SK-N-SH (cell line): Measurements from ENCODE around the gene SH2B2. TPM values are rescaled to one million over a fixed set of nuclear protein-coding genes. Genes with fewer than 3 reads are reported as not detected.

ENCODE experiments used
- CTCF ChIA-PET: fragments of 300-600, 350-600 bp; formaldehyde crosslinking; extraction: SDS; loops from one replicate; lab custom pipeline; 2021; lab: Yijun Ruan, JAX
- POLR2A ChIA-PET: fragments of 350-600 bp; sonication (Branson Sonifier 250); formaldehyde crosslinking; extraction: SDS; loops from one replicate; lab custom pipeline; 2020; ENCODE audit warnings: antibody characterized with exemption, inconsistent platforms; lab: Yijun Ruan, JAX
- DNase-seq: peaks from one replicate; pipeline ENCODE4 v3.0.0; 2012
- H2AFZ ChIP-seq: fragments of 200-600 bp; sonication (generic); 2 replicates; pipeline ENCODE4 v1.8.1; 2016; ENCODE audit warnings: antibody characterized with exemption, mild to moderate bottlenecking, low read depth
- H3F3A ChIP-seq: fragments of 200-600 bp; sonication (generic); replicated peaks from 2 replicates; pipeline ENCODE3; 2016; ENCODE audit warnings: antibody characterized with exemption, mild to moderate bottlenecking; ENCODE audit not compliant: insufficient read depth
- H3K27ac ChIP-seq, 2 experiments: fragments of 200-500 bp in 1 of 2; fragments of 200-600 bp in 1 of 2; sonication (Bioruptor generic) in 1 of 2; sonication (generic), shearing (Covaris generic) in 1 of 2; 2 replicates each; pipeline versions ENCODE4 v1.5.1 to v1.6.1; 2014 to 2016; ENCODE audit warnings: low read depth in 2 of 2, inconsistent platforms in 1 of 2, low read length in 1 of 2, mild to moderate bottlenecking in 1 of 2, mixed read lengths in 1 of 2
- H3K27me3 ChIP-seq: fragments of 200-600 bp; sonication (generic), shearing (Covaris generic); 2 replicates; pipeline ENCODE4 v1.6.1; 2016; ENCODE audit warnings: mixed run types; ENCODE audit not compliant: insufficient read depth
- H3K36me3 ChIP-seq, 2 experiments: fragments of 200-500 bp in 1 of 2; fragments of 200-600 bp in 1 of 2; sonication (Bioruptor generic) in 1 of 2; sonication (generic) in 1 of 2; replicated peaks in 1 of 2; 2 replicates each; pipeline versions ENCODE3 to v1.5.1; 2014 to 2016; ENCODE audit warnings: low read length in 1 of 2, mild to moderate bottlenecking in 1 of 2; ENCODE audit not compliant: insufficient read depth in 2 of 2, control insufficient read depth in 1 of 2
- H3K4me1 ChIP-seq, 2 experiments: fragments of 200-500 bp in 1 of 2; fragments of 200-600 bp in 1 of 2; sonication (Bioruptor generic) in 1 of 2; sonication (generic), shearing (Covaris generic) in 1 of 2; 2 replicates each; pipeline versions ENCODE4 v1.5.1 to v1.6.1; 2014 to 2016; ENCODE audit warnings: low read depth in 1 of 2, low read length in 1 of 2, mixed run types in 1 of 2; ENCODE audit not compliant: insufficient read depth in 2 of 2, control insufficient read depth in 1 of 2
- H3K4me2 ChIP-seq: fragments of 200-600 bp; sonication (generic), shearing (Covaris generic); 2 replicates; pipeline ENCODE4 v1.6.1; 2017; ENCODE audit warnings: mixed run types
- H3K4me3 ChIP-seq, 2 experiments: fragments of 200-500 bp in 1 of 2; fragments of 200-600 bp in 1 of 2; sonication (Bioruptor generic) in 1 of 2; sonication (generic), shearing (Covaris generic) in 1 of 2; 2 replicates each; pipeline versions ENCODE4 v1.5.1 to v1.8.1; 2014 to 2016; ENCODE audit warnings: low read depth in 2 of 2, inconsistent platforms in 1 of 2, low read length in 1 of 2, mild to moderate bottlenecking in 1 of 2, mixed read lengths in 1 of 2, moderate library complexity in 1 of 2
- H3K79me2 ChIP-seq: fragments of 200-600 bp; sonication (generic); 2 replicates; pipeline ENCODE4 v1.8.1; 2017; ENCODE audit warnings: mild to moderate bottlenecking; ENCODE audit not compliant: insufficient read depth
- H3K9ac ChIP-seq: fragments of 200-600 bp; sonication (generic); 2 replicates; pipeline ENCODE4 v1.6.1; 2017; ENCODE audit warnings: mixed run types
- H3K9me2 ChIP-seq: fragments of 200-600 bp; sonication (generic); 2 replicates; pipeline ENCODE4 v1.6.1; 2017; ENCODE audit warnings: mixed run types
- H3K9me3 ChIP-seq: fragments of 200-600 bp; sonication (generic); 2 replicates; pipeline ENCODE4 v1.6.1; 2017; ENCODE audit warnings: mixed run types, mild to moderate bottlenecking, moderate library complexity
- H4K20me1 ChIP-seq: fragments of 200-600 bp; sonication (generic); 2 replicates; pipeline ENCODE4 v1.6.1; 2017; ENCODE audit warnings: mild to moderate bottlenecking, mixed run types; ENCODE audit not compliant: insufficient read depth
- CHD2 ChIP-seq: fragments of 150-350 bp; IDR thresholded peaks from 2 replicates; pipeline ENCODE4 v1.6.1; 2018; ENCODE audit warnings: low read length; ENCODE audit not compliant: partially characterized antibody
- EP300 ChIP-seq, 2 experiments: IDR thresholded peaks; 2 replicates each; pipeline versions ENCODE4 v1.4.0 to v1.6.1; 2012; ENCODE audit warnings: borderline replicate concordance in 1 of 2, low read depth in 1 of 2, low read length in 1 of 2
- FOSL2 ChIP-seq: IDR thresholded peaks from 2 replicates; pipeline ENCODE4 v1.4.0; 2012; ENCODE audit warnings: low read depth, mild to moderate bottlenecking, moderate library complexity, borderline replicate concordance
- FOXJ3 ChIP-seq: sonication (generic); formaldehyde crosslinking; IDR thresholded peaks from 2 replicates; pipeline ENCODE4 v1.5.1; 2020; ENCODE audit warnings: mild to moderate bottlenecking, missing genetic modification reagents
- GABPA ChIP-seq: IDR thresholded peaks from 2 replicates; pipeline ENCODE4 v1.4.0; 2012; ENCODE audit warnings: low read depth, mild to moderate bottlenecking
- GATA2 ChIP-seq: sonication (generic); formaldehyde crosslinking; IDR thresholded peaks from 2 replicates; pipeline ENCODE4 v1.5.0; 2020; ENCODE audit warnings: mild to moderate bottlenecking, missing genetic modification reagents
- JUND ChIP-seq: IDR thresholded peaks from 2 replicates; pipeline ENCODE4 v1.4.0; 2012
- POLR2AphosphoS5 ChIP-seq: IDR thresholded peaks from 2 replicates; pipeline ENCODE4 v1.6.1; 2012; ENCODE audit warnings: low read depth, low read length
- RCOR1 ChIP-seq: fragments of 150-350 bp; IDR thresholded peaks from 2 replicates; pipeline ENCODE4 v1.6.1; 2017; ENCODE audit warnings: antibody characterized with exemption, low read length
- SIN3A ChIP-seq: IDR thresholded peaks from 2 replicates; pipeline ENCODE4 v1.6.1; 2012; ENCODE audit warnings: low read depth, mild to moderate bottlenecking, low read length, moderate library complexity, borderline replicate concordance
- SMC3 ChIP-seq: IDR thresholded peaks from 2 replicates; pipeline ENCODE4 v1.6.1; 2012; ENCODE audit warnings: low read depth, low read length, improper control_type of control experiment
- TAF1 ChIP-seq: IDR thresholded peaks from 2 replicates; pipeline ENCODE4 v1.6.1; 2012; ENCODE audit warnings: low read depth, mild to moderate bottlenecking, low read length, moderate library complexity, borderline replicate concordance
- TEAD4 ChIP-seq: IDR thresholded peaks from 2 replicates; pipeline ENCODE4 v1.4.0; 2012; ENCODE audit warnings: mild to moderate bottlenecking, borderline replicate concordance; ENCODE audit not compliant: insufficient read depth
- YY1 ChIP-seq: IDR thresholded peaks from 2 replicates; pipeline ENCODE4 v1.4.0; 2012; ENCODE audit warnings: low read depth, mild to moderate bottlenecking
- WGBS: methylation state at CpG from one replicate; pipeline ENCODE4 v1.1.6; 2017; ENCODE audit warnings: low lambda C conversion rate; 5-methylcytosine and 5-hydroxymethylcytosine counted together
- polyA plus RNA-seq, 3 experiments: library from polyadenylated mRNA; depleted of rRNA; stranded (reverse); fragments of >200 nt; gene quantifications; 2 replicates each; pipeline ENCODE4 v1.2.3, GENCODE V29; 2012
- TF ChIP-seq, protein P1 (sequence below): IDR thresholded peaks from 2 replicates; pipeline ENCODE4; 2012
- TF ChIP-seq, protein P2 (sequence below): IDR thresholded peaks from 2 replicates; pipeline ENCODE4 v1.4.0; 2012; ENCODE audit warnings: low read depth, borderline replicate concordance

Gene SH2B2
- polyA plus RNA-seq, 1 of the 3 experiments (the other 2 are of a cell fraction), result 4.7 TPM

DNA sequence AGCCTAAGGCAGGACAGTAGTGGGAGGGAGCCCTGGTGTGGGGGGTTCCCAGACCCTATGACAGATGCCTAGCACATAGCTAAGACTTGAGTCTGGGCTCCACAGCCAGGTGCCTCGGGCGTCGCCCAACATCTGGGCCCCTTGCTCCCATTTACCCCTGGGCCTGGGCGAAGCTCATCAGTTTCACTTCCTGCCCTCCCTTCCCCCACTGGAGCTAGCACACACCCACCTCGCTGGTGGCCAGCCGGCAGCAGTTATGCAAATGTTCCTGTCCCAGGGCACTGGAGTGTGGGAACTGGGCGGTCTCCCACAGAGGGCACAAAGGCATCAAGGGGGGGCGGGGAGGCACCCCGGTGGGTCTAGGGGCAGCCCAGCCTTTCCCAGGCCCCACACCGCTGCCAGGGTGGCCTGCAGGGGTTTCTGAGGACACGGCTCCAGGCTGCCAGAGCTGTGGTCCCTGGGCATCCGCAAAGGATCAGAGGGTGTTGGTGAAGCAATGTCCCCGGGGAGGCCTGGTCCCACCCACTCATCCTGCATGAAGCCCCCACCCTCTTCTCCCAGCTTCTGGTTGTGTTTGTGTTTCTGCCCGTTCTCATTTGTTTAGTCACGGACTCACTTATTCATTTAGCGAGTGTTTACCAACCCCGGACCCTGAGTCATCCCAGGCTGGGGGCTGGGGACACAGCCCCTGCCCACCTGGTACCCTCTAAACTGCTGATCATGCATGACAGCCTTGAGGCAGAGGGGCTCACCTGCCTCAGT is 20.4 kb downstream of the SH2B2 start (continued):
- TF ChIP-seq FOSL2, result no peak
- TF ChIP-seq, protein P1, sequence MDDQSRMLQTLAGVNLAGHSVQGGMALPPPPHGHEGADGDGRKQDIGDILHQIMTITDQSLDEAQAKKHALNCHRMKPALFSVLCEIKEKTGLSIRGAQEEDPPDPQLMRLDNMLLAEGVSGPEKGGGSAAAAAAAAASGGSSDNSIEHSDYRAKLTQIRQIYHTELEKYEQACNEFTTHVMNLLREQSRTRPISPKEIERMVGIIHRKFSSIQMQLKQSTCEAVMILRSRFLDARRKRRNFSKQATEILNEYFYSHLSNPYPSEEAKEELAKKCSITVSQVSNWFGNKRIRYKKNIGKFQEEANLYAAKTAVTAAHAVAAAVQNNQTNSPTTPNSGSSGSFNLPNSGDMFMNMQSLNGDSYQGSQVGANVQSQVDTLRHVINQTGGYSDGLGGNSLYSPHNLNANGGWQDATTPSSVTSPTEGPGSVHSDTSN, result no peak

DNA sequence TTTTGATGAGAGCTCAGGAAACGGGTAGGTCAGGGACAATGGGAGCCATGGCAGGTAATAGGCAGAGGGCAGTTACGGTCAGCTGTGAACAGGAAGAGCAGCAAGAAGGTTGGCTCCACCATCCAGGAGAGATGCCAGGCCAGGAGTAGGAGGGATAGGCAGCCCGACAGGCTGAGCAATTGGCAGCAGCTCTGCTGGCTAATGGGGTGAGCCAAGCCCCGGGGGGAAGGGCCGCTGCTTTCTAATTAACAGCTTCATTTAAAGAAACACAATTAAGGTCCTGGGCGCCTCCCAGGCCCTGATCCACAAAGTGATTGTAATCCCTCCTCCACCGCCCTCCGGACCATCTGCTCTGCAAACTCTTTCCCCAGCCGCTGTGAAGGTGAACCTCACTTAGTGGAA is 23.7 kb downstream of the SH2B2 start:
- 92% methylated on average over 9 of the region's 9 CpGs for WGBS
- Histone ChIP-seq H3K9ac (no peak overlapping the region), H3K27ac (no peak overlapping the region), H3K9me3 (no peaks in the 10 kb centered on the region), H3K4me2 (no peak overlapping the region), H3K4me3 (no peak overlapping the region), H3K4me1 (no peaks in the 10 kb centered on the region; a peak in 1 of 4 replicates), H3K79me2 (no peaks in the 10 kb centered on the region), H2AFZ (no peak overlapping the region), H3F3A (no peaks in the 10 kb centered on the region), H3K9me2 (no peaks in the 10 kb centered on the region), H3K36me3 (peaks cover 0 to 4% of the 10 kb centered on the region in 2 experiments), H3K27me3 (no peaks in the 10 kb centered on the region), H4K20me1 (no peaks in the 10 kb centered on the region)
- CTCF ChIA-PET, result interaction anchor here (0.7 to 1.6 kb wide), 2 partner anchors 81 to 95 kb away, joined by 3 read pairs; no protein-coding TSS in a partner anchor
- POLR2A ChIA-PET, result interaction anchor here (0.7 kb wide), 1 partner anchor 53 kb away, joined by 5 read pairs; no protein-coding TSS in a partner anchor
- TF ChIP-seq TEAD4, result no peak
- no peak for TF ChIP-seq RCOR1
- TF ChIP-seq, protein P1, result no peak
- no peak for TF ChIP-seq JUND
- no peak for TF ChIP-seq GABPA
- TF ChIP-seq GATA2, result no peak
- TF ChIP-seq SMC3, result no peak
- no peak for TF ChIP-seq YY1
- TF ChIP-seq FOXJ3 (CRISPR knock-in tag), result no peak
- no peak for TF ChIP-seq EP300 (IDR thresholded peaks at IDR 0.05; ENCODE audit: borderline replicate concordance in 1 of 2, low read depth in 1 of 2, low read length in 1 of 2)
- no peak for TF ChIP-seq TAF1
- TF ChIP-seq POLR2AphosphoS5, result no peak
- no peak for TF ChIP-seq CHD2
- TF ChIP-seq, protein P2, sequence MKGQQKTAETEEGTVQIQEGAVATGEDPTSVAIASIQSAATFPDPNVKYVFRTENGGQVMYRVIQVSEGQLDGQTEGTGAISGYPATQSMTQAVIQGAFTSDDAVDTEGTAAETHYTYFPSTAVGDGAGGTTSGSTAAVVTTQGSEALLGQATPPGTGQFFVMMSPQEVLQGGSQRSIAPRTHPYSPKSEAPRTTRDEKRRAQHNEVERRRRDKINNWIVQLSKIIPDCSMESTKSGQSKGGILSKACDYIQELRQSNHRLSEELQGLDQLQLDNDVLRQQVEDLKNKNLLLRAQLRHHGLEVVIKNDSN, result no peak
- no peak for TF ChIP-seq SIN3A
- no peak for DNase-seq
